GM03348 (cell line): Measurements from ENCODE around the gene RHOBTB1.
"Not testable (repeated sequence)": the region's sequence is repeated elsewhere in the genome, so short reads cannot be mapped to it uniquely, and the experiment has no call there.

Experiments
- DNase-seq: peaks from one replicate; pipeline ENCODE4 v3.0.0; 2012; ENCODE audit warnings: low spot score

The RHOBTB1 gene

DNA sequence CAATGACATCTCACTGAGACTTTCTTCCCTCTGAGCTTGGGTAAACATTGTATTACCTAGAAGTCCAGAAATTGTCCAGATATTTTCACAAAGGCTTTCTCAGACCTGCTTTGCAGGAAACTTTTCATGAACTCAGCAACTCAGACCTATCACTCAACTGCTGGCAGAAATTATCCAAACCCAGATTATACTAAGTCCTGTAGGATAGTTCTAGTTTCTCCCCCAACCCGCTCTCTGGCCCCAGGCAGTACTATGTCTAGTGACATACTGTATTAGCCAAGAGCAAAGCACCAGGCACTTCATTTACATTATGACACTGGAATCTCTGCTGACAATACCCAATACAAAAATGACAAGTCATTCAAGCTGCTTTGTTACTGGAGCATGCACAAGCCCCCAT, 75.0 kb downstream of the RHOBTB1 start:
- no peak for DNase-seq

DNA sequence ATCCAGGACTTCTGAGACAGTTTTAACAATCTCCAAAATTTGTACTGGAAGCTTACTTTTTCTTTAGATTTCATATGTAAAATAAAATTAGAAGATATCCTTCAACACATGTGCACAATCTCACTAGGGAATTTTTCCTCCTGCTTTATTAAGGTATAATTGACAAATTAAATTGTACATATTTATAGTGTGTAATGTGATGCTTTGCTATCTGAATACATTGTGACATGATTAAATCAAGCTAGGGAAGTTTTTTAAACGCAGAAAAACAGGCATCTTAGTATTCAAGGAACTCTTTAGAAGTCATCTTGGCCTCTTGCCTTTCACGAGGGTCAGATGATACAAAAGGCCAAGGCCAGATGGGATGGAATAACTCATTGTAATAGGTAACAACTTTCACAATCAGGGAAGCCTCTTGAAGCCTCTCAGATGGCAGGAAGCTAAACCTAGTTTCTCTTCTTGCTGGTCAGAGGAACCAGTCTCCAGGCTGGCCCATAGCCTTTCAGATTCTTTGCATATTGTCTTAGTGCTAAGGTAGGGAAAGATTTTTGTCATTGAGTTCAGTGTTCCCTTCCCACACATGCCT, 78.7 kb downstream of the RHOBTB1 start:
- DNase-seq = no peak

DNA sequence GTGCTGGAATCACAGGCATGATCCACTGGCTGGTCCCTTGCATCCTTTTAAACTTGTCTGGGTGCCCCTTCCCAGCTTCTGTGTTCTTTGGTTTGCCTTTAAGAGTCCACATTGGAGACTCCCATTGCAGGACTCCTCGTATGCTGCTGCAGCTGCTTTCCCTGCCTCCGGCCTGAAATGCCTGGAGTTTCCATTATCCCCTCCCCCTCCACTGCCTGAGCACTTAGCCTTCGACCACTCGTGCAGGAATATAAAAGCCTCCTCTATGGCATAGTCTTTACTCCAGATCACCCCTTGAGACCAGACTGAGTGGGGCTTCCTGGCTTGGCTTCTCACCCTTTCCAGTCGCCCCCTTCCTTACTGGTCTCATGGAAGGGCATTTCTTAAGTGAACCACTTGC, 80.2 kb downstream of the RHOBTB1 start:
- no peak for DNase-seq

DNA sequence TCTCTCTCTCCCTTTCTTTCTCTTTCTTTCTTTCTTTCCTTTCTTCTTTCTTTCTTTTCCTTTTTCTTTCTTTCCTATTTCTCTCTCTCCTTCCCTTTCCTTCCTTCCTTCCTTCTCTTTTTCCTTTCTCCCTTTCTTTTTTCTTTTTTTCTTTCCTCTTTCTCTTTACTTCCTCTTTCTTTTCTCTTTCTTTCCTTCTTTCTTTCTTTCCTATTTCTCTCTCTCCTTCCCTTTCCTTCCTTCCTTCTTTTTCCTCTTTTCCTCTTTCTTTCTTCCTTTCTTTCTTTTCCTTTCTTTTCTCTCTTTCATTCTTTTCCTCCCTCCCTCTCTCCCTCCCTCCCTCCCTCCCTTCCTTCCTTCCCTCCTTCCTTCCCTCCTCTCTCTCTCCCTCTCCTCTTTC, 81.5 kb downstream of the RHOBTB1 start:
- no peak for DNase-seq

DNA sequence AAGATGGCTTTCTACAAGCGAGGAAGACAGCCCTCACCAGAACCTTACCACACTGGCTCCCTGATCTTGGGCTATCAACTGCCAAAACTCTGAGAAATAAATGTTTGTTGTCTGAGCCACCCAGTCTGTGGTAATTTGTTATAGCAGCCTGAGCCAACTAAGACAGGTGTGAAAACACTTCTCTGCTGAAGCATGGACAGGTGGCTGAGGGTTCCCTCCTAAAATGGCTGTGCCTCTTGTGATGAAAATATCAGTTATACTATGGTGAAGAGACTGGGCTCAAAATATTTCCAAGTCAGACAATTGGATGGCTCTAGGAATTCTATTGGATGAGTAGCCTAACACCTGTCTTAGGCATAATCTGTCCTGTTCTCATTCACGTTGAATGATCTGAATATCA, 87.6 kb downstream of the RHOBTB1 start:
- DNase-seq = no peak

DNA sequence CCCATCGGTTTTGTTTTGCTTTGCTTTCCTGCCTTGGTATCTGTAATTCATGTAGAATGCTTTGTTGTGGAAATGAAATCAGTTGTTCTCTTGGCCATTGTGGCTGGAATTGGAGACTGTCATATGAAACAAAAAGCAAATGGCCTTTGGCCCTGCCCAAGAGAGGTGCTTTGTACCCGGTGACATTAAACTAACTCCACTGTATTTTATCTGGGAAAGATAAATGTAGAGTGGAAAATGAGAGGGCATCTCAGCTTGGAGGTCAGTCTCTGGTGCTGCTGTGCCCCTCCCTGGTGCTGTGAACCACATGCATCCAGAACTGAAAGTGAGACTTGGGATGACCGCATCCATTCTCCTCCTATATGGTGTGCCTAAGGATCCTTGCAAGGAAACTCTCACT, 90.3 kb downstream of the RHOBTB1 start:
- DNase-seq = no peak

DNA sequence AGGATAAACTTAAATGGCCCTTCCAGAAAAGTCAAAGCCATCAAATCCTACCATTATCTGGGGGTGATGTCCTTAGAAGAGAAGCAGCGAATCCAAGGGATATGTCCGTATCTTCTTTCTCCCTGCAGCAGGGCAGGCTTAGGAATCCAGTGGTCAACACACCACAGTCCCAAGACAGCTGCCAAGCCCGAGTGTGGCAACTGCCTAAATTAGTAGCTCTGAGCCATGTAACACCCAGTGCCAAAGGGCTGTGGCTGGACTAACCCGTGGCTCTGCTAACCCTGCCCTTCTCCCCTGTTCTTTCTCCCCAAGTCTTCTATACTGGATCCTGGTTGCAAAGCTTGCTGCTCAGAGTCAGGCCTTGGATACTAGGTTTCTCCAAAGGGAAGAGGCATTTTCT, 90.9 kb downstream of the RHOBTB1 start:
- DNase-seq = peak; percentile 15

DNA sequence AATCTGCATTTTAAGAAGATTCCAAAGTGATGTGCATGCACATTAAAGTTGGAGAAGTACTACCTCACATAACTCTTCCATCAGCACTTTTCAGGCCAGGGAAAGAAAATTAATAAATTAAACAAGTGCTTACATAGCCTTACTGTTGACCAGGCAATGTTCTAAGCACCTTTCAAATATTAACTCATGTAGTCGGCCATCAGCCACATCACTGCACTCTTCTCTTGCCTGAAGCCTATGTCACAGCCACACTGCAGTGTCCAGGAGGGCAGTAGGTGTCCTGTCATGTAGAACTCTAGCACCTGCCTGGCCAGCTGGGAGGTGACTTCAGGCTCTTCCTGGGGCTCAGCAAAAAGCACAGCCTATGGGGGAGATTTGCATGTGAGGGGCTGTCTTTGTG, 94.2 kb downstream of the RHOBTB1 start:
- no peak for DNase-seq

DNA sequence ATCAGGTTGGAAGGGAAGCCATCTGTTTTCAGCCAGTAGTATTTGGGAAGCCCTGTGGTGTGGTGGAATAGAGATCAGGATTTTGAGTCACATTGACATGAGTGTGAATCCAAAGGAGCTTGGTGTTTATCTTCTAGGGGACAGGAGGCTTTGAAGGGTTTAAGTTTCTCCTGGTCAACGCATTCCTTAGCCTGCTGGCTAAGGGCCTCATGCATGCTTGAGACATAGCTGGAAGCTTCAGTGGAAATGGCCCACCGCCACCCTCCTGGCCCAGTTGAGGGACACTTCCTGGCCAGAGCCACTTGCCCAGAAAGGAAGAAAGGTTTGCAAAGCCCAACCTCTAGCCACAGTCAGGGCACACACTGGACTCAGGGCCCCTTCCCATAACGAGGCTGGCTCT, 94.8 kb downstream of the RHOBTB1 start:
- no peak for DNase-seq

DNA sequence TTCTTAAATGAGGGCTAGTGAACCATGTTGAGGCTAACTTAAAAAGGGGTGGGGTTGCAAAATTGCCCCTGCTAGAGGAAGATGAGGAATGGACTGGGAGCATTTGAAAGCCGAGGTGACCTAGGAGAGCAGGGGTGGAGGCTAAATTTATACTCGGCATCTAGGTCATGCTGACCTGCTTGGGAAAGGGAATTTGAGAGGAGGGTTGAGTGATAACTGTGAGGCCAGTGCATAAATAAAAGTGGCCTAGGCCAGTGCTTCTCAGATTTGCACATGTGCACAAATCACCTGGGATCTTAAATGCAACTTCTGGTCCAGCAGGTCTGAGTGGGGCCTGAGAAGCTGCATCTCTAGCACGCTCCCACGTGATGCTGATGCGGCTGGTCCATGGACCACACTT, 95.3 kb downstream of the RHOBTB1 start:
- DNase-seq = no peak

DNA sequence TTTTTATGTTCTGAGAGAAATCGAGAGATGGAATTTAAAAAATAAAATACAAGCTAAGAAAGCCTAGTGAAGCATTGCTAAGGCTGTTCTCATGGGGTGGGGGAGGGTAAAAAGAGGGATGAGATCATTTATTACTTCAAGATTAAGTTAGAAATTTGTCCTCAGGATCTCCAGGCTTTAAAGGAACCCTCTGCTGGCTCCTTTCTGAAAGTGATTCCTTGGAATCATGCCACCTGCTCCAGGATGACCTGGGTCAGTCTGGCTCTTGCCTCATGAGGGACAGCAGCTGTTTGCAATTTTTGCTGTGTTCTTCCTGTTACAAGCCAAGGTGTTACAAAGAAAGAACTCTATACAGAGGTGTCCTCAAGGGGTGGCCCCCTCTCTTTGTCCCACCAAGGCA, 95.9 kb downstream of the RHOBTB1 start:
- DNase-seq = peak; percentile 54

DNA sequence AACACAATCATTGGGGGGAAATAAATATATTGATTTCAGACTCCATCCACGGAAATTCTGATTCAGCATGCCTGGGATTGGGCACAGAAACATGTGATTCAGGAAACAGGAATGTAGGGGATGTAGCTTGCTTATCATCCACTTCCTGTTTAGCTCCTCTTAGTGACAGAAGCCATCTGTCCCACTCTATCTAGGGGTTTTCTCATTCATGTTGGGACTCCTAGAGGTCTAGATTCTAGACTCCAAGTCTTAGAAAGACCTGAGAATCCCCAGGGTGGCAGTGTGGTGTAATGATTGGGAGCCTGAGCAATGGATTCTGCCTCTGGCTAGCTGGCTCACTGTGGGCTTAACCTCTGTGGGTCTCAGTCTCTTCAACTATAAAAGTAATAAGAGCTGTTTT, 97.8 kb downstream of the RHOBTB1 start:
- DNase-seq = peak; percentile 59

DNA sequence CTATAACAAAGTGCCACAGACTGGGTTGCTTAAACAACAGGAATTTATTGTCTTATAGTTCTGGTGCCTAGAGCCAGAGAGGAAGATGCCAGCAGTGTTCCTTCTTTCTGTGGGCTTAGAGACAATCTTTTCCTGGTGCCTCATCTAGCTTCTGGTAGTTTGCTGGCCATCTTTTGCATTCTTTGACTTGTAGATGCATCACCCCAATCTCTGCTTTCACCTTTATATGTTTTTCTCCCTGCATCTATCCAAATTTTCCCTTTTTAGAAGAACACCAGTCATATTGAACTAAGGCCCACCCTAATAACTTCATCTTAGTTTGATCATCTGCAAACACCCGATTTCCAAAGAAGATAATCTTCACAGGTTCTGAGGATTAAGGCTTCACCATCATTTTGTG, 98.9 kb downstream of the RHOBTB1 start:
- DNase-seq = no peak

DNA sequence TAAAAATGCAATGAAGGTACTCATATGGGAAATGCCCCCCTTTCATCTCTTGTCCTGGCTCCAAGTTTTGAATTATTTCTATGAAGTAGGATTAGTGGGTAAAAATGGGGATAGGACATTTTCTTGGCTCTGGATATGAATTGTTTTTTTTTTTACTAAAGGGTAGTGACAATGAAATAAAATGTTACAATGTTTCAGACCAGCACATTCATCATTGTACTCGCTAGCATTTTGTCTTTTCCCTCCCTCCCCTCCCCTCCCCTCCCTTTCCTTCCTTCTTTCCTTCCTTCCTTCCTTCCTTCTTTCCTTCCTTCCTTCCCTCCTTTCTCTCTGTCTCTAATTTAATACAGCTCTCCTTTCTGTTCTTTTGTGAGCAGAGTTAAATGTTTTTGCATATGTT, 101.3 kb downstream of the RHOBTB1 start:
- DNase-seq = no peak

DNA sequence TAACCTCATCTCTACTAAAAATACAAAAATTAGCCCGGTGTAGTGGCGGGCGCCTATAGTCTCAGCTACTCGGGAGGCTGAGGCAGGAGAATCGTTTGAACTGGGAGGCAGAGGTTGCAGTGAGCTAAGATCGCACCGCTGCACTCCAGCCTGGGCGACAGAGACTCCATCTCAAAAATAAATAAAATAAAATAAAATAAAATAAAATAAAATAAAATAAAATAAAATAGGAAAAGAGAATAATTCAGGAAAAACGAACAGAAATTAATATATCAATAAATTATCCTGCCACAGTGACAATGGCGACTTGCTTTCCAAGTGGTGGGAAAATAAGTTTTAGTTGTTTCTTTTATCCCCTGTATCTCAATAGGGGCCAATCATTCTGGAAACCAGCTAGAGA, 102.8 kb downstream of the RHOBTB1 start:
- DNase-seq = not testable (repeated sequence)

DNA sequence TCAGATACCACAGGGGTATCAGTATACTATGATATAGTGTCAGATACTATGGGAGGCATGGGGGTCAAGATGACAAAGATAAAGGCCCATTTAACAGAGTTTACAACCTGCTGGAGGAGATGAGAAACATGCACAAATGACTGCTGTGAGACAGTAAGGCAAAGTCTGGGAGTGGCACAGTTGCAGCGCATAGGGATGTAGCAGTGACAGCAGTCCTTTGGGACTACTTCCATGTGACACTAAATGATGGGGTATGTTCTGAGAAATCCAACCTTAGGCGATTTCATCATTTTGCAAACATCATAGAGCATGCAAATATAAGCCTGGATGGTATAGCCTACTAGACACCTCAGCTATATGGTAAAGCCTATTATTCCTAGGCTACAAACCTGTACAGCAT, 108.9 kb downstream of the RHOBTB1 start:
- DNase-seq = no peak

DNA sequence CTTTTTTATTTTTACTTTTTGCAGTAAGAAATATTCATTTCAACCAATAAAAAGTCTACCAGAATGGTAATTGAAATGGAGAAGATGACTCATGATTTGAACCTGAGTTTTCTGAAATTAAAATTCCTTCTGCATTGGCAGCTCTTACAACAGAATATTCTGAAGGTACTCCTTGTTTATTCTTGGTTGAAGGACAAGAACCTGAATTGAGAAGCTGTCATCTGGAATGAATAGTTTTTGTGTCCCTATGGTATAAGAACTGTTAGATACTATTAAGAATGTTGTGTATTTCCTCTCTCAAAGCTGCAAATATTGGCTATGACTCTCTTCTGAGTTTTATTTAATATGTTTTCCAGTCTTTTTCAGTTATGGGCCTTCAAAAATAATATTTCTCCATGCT, 109.6 kb downstream of the RHOBTB1 start:
- DNase-seq = no peak

DNA sequence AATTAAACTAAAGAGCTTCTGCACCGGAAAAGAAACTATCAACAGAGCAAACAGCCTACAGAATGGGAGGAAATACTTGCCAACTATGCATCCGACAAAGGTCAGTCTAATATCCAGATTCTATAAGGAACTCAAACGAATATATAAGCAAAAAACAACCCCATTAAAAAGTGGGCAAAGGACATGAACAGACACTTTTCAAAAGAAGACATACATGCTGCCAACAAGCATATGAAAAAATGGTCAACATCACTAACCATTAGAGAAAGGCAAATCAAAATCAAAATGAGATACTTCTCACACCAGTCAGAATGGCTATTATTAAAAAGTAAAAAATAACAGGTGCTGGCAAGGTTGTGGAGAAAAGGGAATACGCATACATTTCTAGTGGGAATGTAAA, 111.8 kb downstream of the RHOBTB1 start:
- DNase-seq = not testable (repeated sequence)

DNA sequence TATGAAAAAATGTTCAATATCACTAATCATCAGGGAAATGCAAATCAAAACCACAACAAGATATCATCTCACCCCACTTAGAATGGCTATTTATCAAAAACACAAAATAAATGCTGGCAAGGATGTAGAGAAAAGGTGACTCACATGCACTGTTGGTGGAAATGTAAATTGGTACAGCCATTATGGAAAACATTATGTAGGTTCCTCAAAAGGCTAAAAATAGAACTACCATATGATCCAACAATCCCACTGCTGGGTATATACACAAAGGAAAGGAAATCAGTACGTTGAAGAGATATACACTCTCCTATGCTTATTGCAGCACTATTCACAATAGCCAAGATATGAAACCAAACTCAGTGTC, 115.5 kb downstream of the RHOBTB1 start:
- DNase-seq = no peak

DNA sequence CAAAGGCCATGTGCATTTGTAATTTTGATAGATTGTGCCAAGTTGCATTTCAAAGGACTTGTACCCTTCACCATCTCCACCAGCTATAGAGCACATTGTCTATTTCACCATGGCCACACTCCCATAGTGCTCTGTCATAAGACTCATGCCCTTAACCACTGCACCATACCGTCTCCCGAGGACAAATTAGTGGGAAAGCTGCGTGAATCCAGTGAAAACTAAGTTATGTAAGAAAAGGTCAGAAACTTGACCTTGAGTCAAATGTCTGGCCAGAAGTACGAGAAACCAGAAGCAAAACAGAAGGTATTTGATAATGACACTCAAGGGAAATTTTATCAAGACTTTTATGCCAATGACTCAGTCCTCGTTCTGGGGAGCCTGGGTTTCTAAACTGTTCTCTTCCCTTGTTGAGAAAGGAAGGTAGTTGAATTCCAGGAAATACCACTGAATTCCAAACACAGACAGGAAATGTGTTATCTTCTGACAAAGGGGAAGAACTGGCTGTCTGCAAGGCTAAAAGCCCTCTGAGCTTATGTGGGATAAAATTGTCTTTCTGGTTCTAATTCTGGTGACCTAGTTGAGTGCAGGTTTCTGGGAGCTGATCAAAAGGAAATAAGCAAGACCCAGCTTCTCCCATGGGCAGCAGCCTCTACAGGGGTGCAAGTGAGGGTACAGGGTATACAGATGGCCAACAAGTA, 116.0 kb downstream of the RHOBTB1 start:
- DNase-seq = peak; percentile 81

DNA sequence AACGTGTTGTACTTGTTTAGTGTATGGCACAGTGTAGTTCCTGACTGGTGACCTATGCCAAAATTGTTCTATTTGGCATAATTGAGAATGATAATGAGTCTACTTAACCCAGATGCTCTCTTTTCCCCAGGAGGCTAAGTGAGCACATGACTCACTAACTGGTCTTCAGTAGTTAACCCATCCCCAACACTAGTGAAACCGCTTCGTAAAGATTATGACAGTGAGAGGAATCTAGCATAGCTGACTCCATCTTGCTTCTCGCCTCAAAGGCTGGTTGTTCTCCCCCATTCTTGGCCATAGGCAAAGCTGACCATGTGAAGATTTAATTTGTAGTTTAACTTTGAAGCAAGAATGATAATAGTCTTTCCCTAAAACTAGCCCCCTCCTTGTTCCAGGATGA, 118.5 kb downstream of the RHOBTB1 start:
- no peak for DNase-seq

DNA sequence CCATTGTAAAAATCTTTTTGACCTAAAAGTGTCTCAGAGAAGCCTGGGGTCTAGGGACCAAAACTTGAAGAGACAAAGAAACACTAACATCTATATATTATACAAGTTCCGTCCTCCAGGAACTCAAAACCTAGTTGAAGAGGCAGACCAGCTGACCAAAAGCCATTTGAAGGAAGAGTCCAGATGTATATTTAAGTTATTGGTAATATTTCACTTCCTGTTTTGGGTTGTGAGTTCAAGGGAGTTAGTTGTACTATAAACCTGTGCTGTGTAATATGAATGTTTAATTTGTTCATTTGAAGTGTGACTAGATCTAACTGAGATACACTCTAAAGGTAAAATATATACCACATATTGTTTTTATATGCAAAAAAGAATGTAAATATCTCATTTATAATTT, 120.7 kb downstream of the RHOBTB1 start:
- no peak for DNase-seq

DNA sequence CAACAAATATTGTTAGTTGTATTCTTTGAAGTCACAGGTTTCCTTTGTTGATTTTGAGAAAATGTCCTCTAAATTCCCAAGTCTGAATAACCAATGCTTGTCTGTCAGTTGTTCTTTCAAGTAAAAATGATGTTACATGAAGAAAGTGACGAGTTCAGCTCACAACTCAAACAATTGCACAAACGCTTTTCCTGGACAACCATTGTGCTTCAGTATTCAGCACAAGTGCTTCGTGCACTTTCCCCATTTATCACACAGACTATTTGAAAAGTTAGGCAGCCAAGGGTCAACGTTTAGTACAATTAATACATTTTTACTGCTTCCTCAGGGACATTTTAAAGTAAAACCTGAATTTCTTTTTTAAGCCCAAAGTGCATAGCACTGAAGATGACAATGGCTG, 121.2 kb downstream of the RHOBTB1 start:
- DNase-seq = no peak

DNA sequence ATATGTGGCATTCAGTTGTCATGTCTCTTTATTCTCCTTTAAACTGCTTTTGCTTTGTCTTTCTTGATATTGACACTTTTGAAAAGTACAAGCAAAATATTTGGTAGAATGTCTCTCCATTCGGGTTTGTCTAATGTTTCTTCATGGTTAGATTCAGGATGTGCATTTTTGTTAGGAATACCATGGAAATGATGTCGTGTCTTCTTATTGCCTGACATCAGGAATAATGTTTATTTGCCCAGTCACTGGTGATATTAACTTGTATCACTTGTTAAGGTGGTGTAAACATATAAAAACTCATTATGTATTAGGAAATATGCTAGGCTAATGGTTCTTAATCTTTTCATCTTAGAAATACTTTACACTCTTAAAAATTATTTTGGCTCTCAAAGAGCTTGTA, 122.3 kb downstream of the RHOBTB1 start:
- no peak for DNase-seq
